ENCODE results near the gene PFN3.
A peak's percentile ranks its signal among the peaks of the same experiment; 100 is the strongest.

PFN3 gene

GRCh38 chr5:177359860-177360259 lies 40.6 kb downstream of the PFN3 start:
- H3K36me3 ChIP-seq (ENCODE audit: control insufficient read depth in 5 of 5, insufficient read depth in 5 of 5, low read length in 5 of 5): no peaks in the 10 kb centered on the region
- peaks cover 0 to 60% (median 32%) of the 10 kb centered on the region in 5 donors for H3K4me1 ChIP-seq (ENCODE audit: control insufficient read depth in 5 of 5, insufficient read depth in 5 of 5, low read length in 5 of 5)
- H3K27ac ChIP-seq (ENCODE audit: low read depth, low read length): no peak overlapping the region
- no peak overlapping the region for H3K9ac ChIP-seq (ENCODE audit: low read length in 5 of 5)
- H3K9me3 ChIP-seq (ENCODE audit: control insufficient read depth in 5 of 5, low read length in 5 of 5): peaks cover 0 to 3% (median 0%) of the 10 kb centered on the region in 5 donors
- H3K4me3 ChIP-seq (ENCODE audit: low read depth in 1 of 5, low read length in 5 of 5): no peak overlapping the region
- peaks cover 0 to 12% (median 9%) of the 10 kb centered on the region in 5 donors for H3K27me3 ChIP-seq (ENCODE audit: control insufficient read depth in 5 of 5, insufficient read depth in 4 of 5, low read length in 5 of 5)

GRCh38 chr5:177359451-177359851 lies 41.0 kb downstream of the PFN3 start:
- H3K9me3 ChIP-seq (ENCODE audit: control insufficient read depth in 5 of 5, low read length in 5 of 5): peaks cover 0 to 3% (median 0%) of the 10 kb centered on the region in 5 donors
- H3K4me1 ChIP-seq (ENCODE audit: control insufficient read depth in 5 of 5, insufficient read depth in 5 of 5, low read length in 5 of 5): peaks cover 0 to 60% (median 33%) of the 10 kb centered on the region in 5 donors
- H3K36me3 ChIP-seq (ENCODE audit: control insufficient read depth in 5 of 5, insufficient read depth in 5 of 5, low read length in 5 of 5): no peaks in the 10 kb centered on the region
- H3K27ac ChIP-seq (ENCODE audit: low read depth, low read length): no peak overlapping the region
- H3K9ac ChIP-seq (ENCODE audit: low read length in 5 of 5): no peak overlapping the region
- H3K27me3 ChIP-seq (ENCODE audit: control insufficient read depth in 5 of 5, insufficient read depth in 4 of 5, low read length in 5 of 5): peaks cover 0 to 12% (median 9%) of the 10 kb centered on the region in 5 donors
- H3K4me3 ChIP-seq (ENCODE audit: low read depth in 1 of 5, low read length in 5 of 5): no peak overlapping the region

GRCh38 chr5:177358370-177358819 lies 42.1 kb downstream of the PFN3 start:
- no peak overlapping the region for H3K27ac ChIP-seq (ENCODE audit: low read depth, low read length)
- H3K4me1 ChIP-seq (ENCODE audit: control insufficient read depth in 5 of 5, insufficient read depth in 5 of 5, low read length in 5 of 5): peaks cover 0 to 56% (median 29%) of the 10 kb centered on the region in 5 donors
- H3K9ac ChIP-seq (ENCODE audit: low read length in 5 of 5): peak overlapping the region in 3 of 5 donors; percentile 4 to 50 (median 26)
- peaks cover 0 to 3% (median 0%) of the 10 kb centered on the region in 5 donors for H3K9me3 ChIP-seq (ENCODE audit: control insufficient read depth in 5 of 5, low read length in 5 of 5)
- H3K27me3 ChIP-seq (ENCODE audit: control insufficient read depth in 5 of 5, insufficient read depth in 4 of 5, low read length in 5 of 5): peaks cover 0 to 12% (median 9%) of the 10 kb centered on the region in 5 donors
- H3K36me3 ChIP-seq (ENCODE audit: control insufficient read depth in 5 of 5, insufficient read depth in 5 of 5, low read length in 5 of 5): no peaks in the 10 kb centered on the region
- H3K4me3 ChIP-seq (ENCODE audit: low read depth in 1 of 5, low read length in 5 of 5): peak overlapping the region; percentile 37 to 63 (median 44)

- no peak within 1 kb of the TSS for H3K27ac ChIP-seq (ENCODE audit: low read depth, low read length)
- H3K9me3 ChIP-seq (ENCODE audit: control insufficient read depth in 5 of 5, low read length in 5 of 5): peaks cover 0 to 3% (median 0%) of the 10 kb centered on the region in 5 donors
- H3K4me3 ChIP-seq (ENCODE audit: low read depth in 1 of 5, low read length in 5 of 5): peak within 1 kb of the TSS; percentile 37 to 63 (median 44)
These were observed 42.8 kb downstream of the PFN3 start, which contains the start of gene RGS14 for GRCh38 chr5:177357459-177358351. Gene RGS14 (plus strand): TSS chr5:177357924. CDS start chr5:177358025, 101 bp downstream.

GRCh38 chr5:177357146-177357458 lies 43.4 kb downstream of the PFN3 start:
- Histone ChIP-seq H3K9me3 (ENCODE audit: control insufficient read depth in 5 of 5, low read length in 5 of 5) (peaks cover 0 to 3% (median 0%) of the 10 kb centered on the region in 5 donors), H3K4me3 (ENCODE audit: low read depth in 1 of 5, low read length in 5 of 5) (peak overlapping the region in 2 of 5 donors; percentile 19 to 63), H3K27ac (ENCODE audit: low read depth, low read length) (no peak overlapping the region), H3K9ac (ENCODE audit: low read length in 5 of 5) (no peak overlapping the region), H3K36me3 (ENCODE audit: control insufficient read depth in 5 of 5, insufficient read depth in 5 of 5, low read length in 5 of 5) (no peaks in the 10 kb centered on the region), H3K27me3 (ENCODE audit: control insufficient read depth in 5 of 5, insufficient read depth in 4 of 5, low read length in 5 of 5) (peaks cover 0 to 12% (median 9%) of the 10 kb centered on the region in 5 donors), H3K4me1 (ENCODE audit: control insufficient read depth in 5 of 5, insufficient read depth in 5 of 5, low read length in 5 of 5) (peaks cover 0 to 47% (median 21%) of the 10 kb centered on the region in 5 donors)

More at GRCh38 chr5:177357459-177358351, 42.8 kb downstream of the PFN3 start, which contains the start of gene RGS14:
- Histone ChIP-seq H3K4me1 (ENCODE audit: control insufficient read depth in 5 of 5, insufficient read depth in 5 of 5, low read length in 5 of 5) (peaks cover 0 to 50% (median 23%) of the 10 kb centered on the region in 5 donors), H3K36me3 (ENCODE audit: control insufficient read depth in 5 of 5, insufficient read depth in 5 of 5, low read length in 5 of 5) (no peaks in the 10 kb centered on the region), H3K27me3 (ENCODE audit: control insufficient read depth in 5 of 5, insufficient read depth in 4 of 5, low read length in 5 of 5) (peaks cover 0 to 12% (median 9%) of the 10 kb centered on the region in 5 donors), H3K9ac (ENCODE audit: low read length in 5 of 5) (peak within 1 kb of the TSS in 3 of 5 donors; percentile 4 to 50 (median 26))

- Histone ChIP-seq H3K4me3 (ENCODE audit: low read depth in 1 of 5, low read length in 5 of 5) (no peak overlapping the region), H3K36me3 (ENCODE audit: control insufficient read depth in 5 of 5, insufficient read depth in 5 of 5, low read length in 5 of 5) (no peaks in the 10 kb centered on the region), H3K27ac (ENCODE audit: low read depth, low read length) (no peak overlapping the region), H3K9me3 (ENCODE audit: control insufficient read depth in 5 of 5, low read length in 5 of 5) (peaks cover 0 to 3% (median 0%) of the 10 kb centered on the region in 5 donors), H3K4me1 (ENCODE audit: control insufficient read depth in 5 of 5, insufficient read depth in 5 of 5, low read length in 5 of 5) (peaks cover 0 to 46% (median 23%) of the 10 kb centered on the region in 5 donors), H3K27me3 (ENCODE audit: control insufficient read depth in 5 of 5, insufficient read depth in 4 of 5, low read length in 5 of 5) (peaks cover 0 to 12% (median 9%) of the 10 kb centered on the region in 5 donors), H3K9ac (ENCODE audit: low read length in 5 of 5) (no peak overlapping the region)
These were observed 43.7 kb downstream of the PFN3 start for GRCh38 chr5:177356746-177357145.

GRCh38 chr5:177355868-177356168 lies 44.6 kb downstream of the PFN3 start:
- Histone ChIP-seq H3K36me3 (ENCODE audit: control insufficient read depth in 5 of 5, insufficient read depth in 5 of 5, low read length in 5 of 5) (no peaks in the 10 kb centered on the region), H3K27me3 (ENCODE audit: control insufficient read depth in 5 of 5, insufficient read depth in 4 of 5, low read length in 5 of 5) (peaks cover 0 to 12% (median 9%) of the 10 kb centered on the region in 5 donors), H3K9me3 (ENCODE audit: control insufficient read depth in 5 of 5, low read length in 5 of 5) (peaks cover 0 to 3% (median 0%) of the 10 kb centered on the region in 5 donors), H3K4me3 (ENCODE audit: low read depth in 1 of 5, low read length in 5 of 5) (no peak overlapping the region), H3K4me1 (ENCODE audit: control insufficient read depth in 5 of 5, insufficient read depth in 5 of 5, low read length in 5 of 5) (peaks cover 2 to 43% (median 28%) of the 10 kb centered on the region in 5 donors), H3K27ac (ENCODE audit: low read depth, low read length) (no peak overlapping the region), H3K9ac (ENCODE audit: low read length in 5 of 5) (no peak overlapping the region)

GRCh38 chr5:177355162-177355867 lies 45.1 kb downstream of the PFN3 start:
- Histone ChIP-seq H3K27me3 (ENCODE audit: control insufficient read depth in 5 of 5, insufficient read depth in 4 of 5, low read length in 5 of 5) (peaks cover 0 to 12% (median 9%) of the 10 kb centered on the region in 5 donors), H3K9ac (ENCODE audit: low read length in 5 of 5) (no peak overlapping the region), H3K36me3 (ENCODE audit: control insufficient read depth in 5 of 5, insufficient read depth in 5 of 5, low read length in 5 of 5) (no peaks in the 10 kb centered on the region), H3K9me3 (ENCODE audit: control insufficient read depth in 5 of 5, low read length in 5 of 5) (peaks cover 0 to 3% (median 0%) of the 10 kb centered on the region in 5 donors), H3K4me3 (ENCODE audit: low read depth in 1 of 5, low read length in 5 of 5) (no peak overlapping the region), H3K4me1 (ENCODE audit: control insufficient read depth in 5 of 5, insufficient read depth in 5 of 5, low read length in 5 of 5) (peaks cover 5 to 48% (median 33%) of the 10 kb centered on the region in 5 donors), H3K27ac (ENCODE audit: low read depth, low read length) (no peak overlapping the region)

GRCh38 chr5:177354711-177355110 lies 45.8 kb downstream of the PFN3 start:
- peaks cover 0 to 5% (median 0%) of the 10 kb centered on the region in 5 donors for H3K36me3 ChIP-seq (ENCODE audit: control insufficient read depth in 5 of 5, insufficient read depth in 5 of 5, low read length in 5 of 5)
- H3K9ac ChIP-seq (ENCODE audit: low read length in 5 of 5): no peak overlapping the region
- H3K27ac ChIP-seq (ENCODE audit: low read depth, low read length): no peak overlapping the region
- peaks cover 0 to 11% (median 9%) of the 10 kb centered on the region in 5 donors for H3K27me3 ChIP-seq (ENCODE audit: control insufficient read depth in 5 of 5, insufficient read depth in 4 of 5, low read length in 5 of 5)
- H3K9me3 ChIP-seq (ENCODE audit: control insufficient read depth in 5 of 5, low read length in 5 of 5): peaks cover 0 to 3% (median 0%) of the 10 kb centered on the region in 5 donors
- H3K4me1 ChIP-seq (ENCODE audit: control insufficient read depth in 5 of 5, insufficient read depth in 5 of 5, low read length in 5 of 5): peaks cover 5 to 54% (median 38%) of the 10 kb centered on the region in 5 donors
- H3K4me3 ChIP-seq (ENCODE audit: low read depth in 1 of 5, low read length in 5 of 5): no peak overlapping the region
